Measurements from ENCODE around the gene LHX3. TPM values are rescaled to one million over a fixed set of nuclear protein-coding genes. Genes with fewer than 3 reads are reported as not detected.

LHX3 gene
- total RNA-seq, 1 donor from 2014 or later, result not detected

GRCh38 chr9:136182420-136182787, 22.5 kb downstream of the LHX3 start:
- no peak for TF ChIP-seq CTCF (IDR thresholded peaks at IDR 0.05; ENCODE audit: unreplicated experiment)
- Mint-ChIP-seq H3K27ac (ENCODE audit: unreplicated experiment) (no peak overlapping the region), H3K4me3 (ENCODE audit: unreplicated experiment) (no peak overlapping the region), H3K36me3 (ENCODE audit: low read depth, unreplicated experiment) (peaks cover 3% of the 10 kb centered on the region), H3K27me3 (ENCODE audit: unreplicated experiment) (peaks cover 3% of the 10 kb centered on the region), H3K4me1 (ENCODE audit: unreplicated experiment) (no peaks in the 10 kb centered on the region), H3K9me3 (ENCODE audit: unreplicated experiment) (no peaks in the 10 kb centered on the region)
- DNase-seq (ENCODE audit: low spot score), result no peak

- peaks cover 3% of the 10 kb centered on the region for H3K27me3 Mint-ChIP-seq (ENCODE audit: unreplicated experiment)
- no peaks in the 10 kb centered on the region for H3K4me1 Mint-ChIP-seq (ENCODE audit: unreplicated experiment)
- no peaks in the 10 kb centered on the region for H3K9me3 Mint-ChIP-seq (ENCODE audit: unreplicated experiment)
- no peak for DNase-seq (ENCODE audit: low spot score)
- peaks cover 3% of the 10 kb centered on the region for H3K36me3 Mint-ChIP-seq (ENCODE audit: low read depth, unreplicated experiment)
- no peak overlapping the region for H3K4me3 Mint-ChIP-seq (ENCODE audit: unreplicated experiment)
- no peak overlapping the region for H3K27ac Mint-ChIP-seq (ENCODE audit: unreplicated experiment)
- TF ChIP-seq CTCF (IDR thresholded peaks at IDR 0.05; ENCODE audit: unreplicated experiment), result no peak
Observed at GRCh38 chr9:136181784-136182419, 23.0 kb downstream of the LHX3 start.

- Mint-ChIP-seq H3K36me3 (ENCODE audit: low read depth, unreplicated experiment) (peaks cover 3% of the 10 kb centered on the region), H3K27me3 (ENCODE audit: unreplicated experiment) (peaks cover 3% of the 10 kb centered on the region), H3K27ac (ENCODE audit: unreplicated experiment) (no peak overlapping the region), H3K9me3 (ENCODE audit: unreplicated experiment) (no peaks in the 10 kb centered on the region), H3K4me1 (ENCODE audit: unreplicated experiment) (no peaks in the 10 kb centered on the region), H3K4me3 (ENCODE audit: unreplicated experiment) (no peak overlapping the region)
- TF ChIP-seq CTCF (IDR thresholded peaks at IDR 0.05; ENCODE audit: unreplicated experiment), result no peak
- no peak for DNase-seq (ENCODE audit: low spot score)
Observed at GRCh38 chr9:136180586-136180985, 24.3 kb downstream of the LHX3 start.

- no peak for TF ChIP-seq CTCF (IDR thresholded peaks at IDR 0.05; ENCODE audit: unreplicated experiment)
- Mint-ChIP-seq H3K4me3 (ENCODE audit: unreplicated experiment) (no peak overlapping the region), H3K27me3 (ENCODE audit: unreplicated experiment) (peaks cover 3% of the 10 kb centered on the region), H3K4me1 (ENCODE audit: unreplicated experiment) (no peaks in the 10 kb centered on the region), H3K27ac (ENCODE audit: unreplicated experiment) (no peak overlapping the region), H3K9me3 (ENCODE audit: unreplicated experiment) (no peaks in the 10 kb centered on the region), H3K36me3 (ENCODE audit: low read depth, unreplicated experiment) (peaks cover 3% of the 10 kb centered on the region)
- no peak for DNase-seq (ENCODE audit: low spot score)
Observed at GRCh38 chr9:136179761-136180160, 25.2 kb downstream of the LHX3 start.

- no peak for DNase-seq (ENCODE audit: low spot score)
- no peak for TF ChIP-seq CTCF (IDR thresholded peaks at IDR 0.05; ENCODE audit: unreplicated experiment)
- no peak overlapping the region for H3K4me3 Mint-ChIP-seq (ENCODE audit: unreplicated experiment)
- no peaks in the 10 kb centered on the region for H3K9me3 Mint-ChIP-seq (ENCODE audit: unreplicated experiment)
- H3K27me3 Mint-ChIP-seq (ENCODE audit: unreplicated experiment), result peaks cover 3% of the 10 kb centered on the region
- no peak overlapping the region for H3K27ac Mint-ChIP-seq (ENCODE audit: unreplicated experiment)
- peaks cover 3% of the 10 kb centered on the region for H3K36me3 Mint-ChIP-seq (ENCODE audit: low read depth, unreplicated experiment)
- no peaks in the 10 kb centered on the region for H3K4me1 Mint-ChIP-seq (ENCODE audit: unreplicated experiment)
Observed at GRCh38 chr9:136179101-136179616, 25.8 kb downstream of the LHX3 start.
